ENCODE data around the gene FRMD7.

GRCh38 chrX:132107291-132107690 lies 20.5 kb downstream of the FRMD7 start:
- TF ChIP-seq, protein P1, sequence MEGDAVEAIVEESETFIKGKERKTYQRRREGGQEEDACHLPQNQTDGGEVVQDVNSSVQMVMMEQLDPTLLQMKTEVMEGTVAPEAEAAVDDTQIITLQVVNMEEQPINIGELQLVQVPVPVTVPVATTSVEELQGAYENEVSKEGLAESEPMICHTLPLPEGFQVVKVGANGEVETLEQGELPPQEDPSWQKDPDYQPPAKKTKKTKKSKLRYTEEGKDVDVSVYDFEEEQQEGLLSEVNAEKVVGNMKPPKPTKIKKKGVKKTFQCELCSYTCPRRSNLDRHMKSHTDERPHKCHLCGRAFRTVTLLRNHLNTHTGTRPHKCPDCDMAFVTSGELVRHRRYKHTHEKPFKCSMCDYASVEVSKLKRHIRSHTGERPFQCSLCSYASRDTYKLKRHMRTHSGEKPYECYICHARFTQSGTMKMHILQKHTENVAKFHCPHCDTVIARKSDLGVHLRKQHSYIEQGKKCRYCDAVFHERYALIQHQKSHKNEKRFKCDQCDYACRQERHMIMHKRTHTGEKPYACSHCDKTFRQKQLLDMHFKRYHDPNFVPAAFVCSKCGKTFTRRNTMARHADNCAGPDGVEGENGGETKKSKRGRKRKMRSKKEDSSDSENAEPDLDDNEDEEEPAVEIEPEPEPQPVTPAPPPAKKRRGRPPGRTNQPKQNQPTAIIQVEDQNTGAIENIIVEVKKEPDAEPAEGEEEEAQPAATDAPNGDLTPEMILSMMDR (IDR thresholded peaks at IDR 0.05; ENCODE audit: insufficient read depth, low read length): no peak
- TF ChIP-seq POLR2AphosphoS5 (IDR thresholded peaks at IDR 0.05; ENCODE audit: low read depth): no peak
